ENCODE measurements around the gene HDDC3.
"Not testable (repeated sequence)": the region's sequence is repeated elsewhere in the genome, so short reads cannot be mapped to it uniquely, and the experiment has no call there.

The HDDC3 gene

GRCh38 chr15:90902840-90903732 lies 29.3 kb downstream of the HDDC3 start, which contains the start of gene MAN2A2:
Gene MAN2A2, plus strand, starts transcription at chr15:90903302. Its CDS starts 906 bp downstream, at chr15:90904208.
- H3K9ac ChIP-seq (ENCODE audit: low read length) = peak within 1 kb of the TSS; percentile 84
- H3K9me3 ChIP-seq (ENCODE audit: control insufficient read depth, low read length) = no peaks in the 10 kb centered on the region
- peak within 1 kb of the TSS; percentile 85 for H3K4me3 ChIP-seq (ENCODE audit: low read length)
- peaks cover 18% of the 10 kb centered on the region for H3K4me1 ChIP-seq (ENCODE audit: control insufficient read depth, insufficient read depth, low read length)
- H3K27me3 ChIP-seq (ENCODE audit: control insufficient read depth, insufficient read depth, low read length) = no peaks in the 10 kb centered on the region
- peaks cover 22% of the 10 kb centered on the region for H3K36me3 ChIP-seq (ENCODE audit: control insufficient read depth, insufficient read depth, low read length)

- Histone ChIP-seq H3K27me3 (ENCODE audit: control insufficient read depth, insufficient read depth, low read length) (no peaks in the 10 kb centered on the region), H3K4me1 (ENCODE audit: control insufficient read depth, insufficient read depth, low read length) (peaks cover 18% of the 10 kb centered on the region), H3K9ac (ENCODE audit: low read length) (peak overlapping the region; percentile 84), H3K4me3 (ENCODE audit: low read length) (peak overlapping the region; percentile 85), H3K9me3 (ENCODE audit: control insufficient read depth, low read length) (no peaks in the 10 kb centered on the region), H3K36me3 (ENCODE audit: control insufficient read depth, insufficient read depth, low read length) (peaks cover 22% of the 10 kb centered on the region)
Observed at GRCh38 chr15:90902040-90902839, 30.1 kb downstream of the HDDC3 start.

- peaks cover 15% of the 10 kb centered on the region for H3K36me3 ChIP-seq (ENCODE audit: control insufficient read depth, insufficient read depth, low read length)
- peak overlapping the region; percentile 84 for H3K9ac ChIP-seq (ENCODE audit: low read length)
- no peaks in the 10 kb centered on the region for H3K27me3 ChIP-seq (ENCODE audit: control insufficient read depth, insufficient read depth, low read length)
- peaks cover 18% of the 10 kb centered on the region for H3K4me1 ChIP-seq (ENCODE audit: control insufficient read depth, insufficient read depth, low read length)
- H3K9me3 ChIP-seq (ENCODE audit: control insufficient read depth, low read length) = no peaks in the 10 kb centered on the region
- H3K4me3 ChIP-seq (ENCODE audit: low read length) = peak overlapping the region; percentile 85
Observed at GRCh38 chr15:90901175-90902039, 30.9 kb downstream of the HDDC3 start.

- not testable (repeated sequence) for H3K27me3 ChIP-seq (ENCODE audit: control insufficient read depth, insufficient read depth, low read length); H3K4me3 ChIP-seq (ENCODE audit: low read length); H3K36me3 ChIP-seq (ENCODE audit: control insufficient read depth, insufficient read depth, low read length); H3K4me1 ChIP-seq (ENCODE audit: control insufficient read depth, insufficient read depth, low read length); H3K9me3 ChIP-seq (ENCODE audit: control insufficient read depth, low read length); H3K9ac ChIP-seq (ENCODE audit: low read length)
Observed at GRCh38 chr15:90897131-90897655, 35.2 kb downstream of the HDDC3 start.

- H3K4me1 ChIP-seq (ENCODE audit: control insufficient read depth, insufficient read depth, low read length) = no peaks in the 10 kb centered on the region
- no peaks in the 10 kb centered on the region for H3K36me3 ChIP-seq (ENCODE audit: control insufficient read depth, insufficient read depth, low read length)
- H3K4me3 ChIP-seq (ENCODE audit: low read length) = no peak overlapping the region
- no peak overlapping the region for H3K9ac ChIP-seq (ENCODE audit: low read length)
- no peaks in the 10 kb centered on the region for H3K27me3 ChIP-seq (ENCODE audit: control insufficient read depth, insufficient read depth, low read length)
- H3K9me3 ChIP-seq (ENCODE audit: control insufficient read depth, low read length) = no peaks in the 10 kb centered on the region
Observed at GRCh38 chr15:90895571-90896117, 36.7 kb downstream of the HDDC3 start.

GRCh38 chr15:90893175-90894090 lies 38.9 kb downstream of the HDDC3 start:
- no peak overlapping the region for H3K4me3 ChIP-seq (ENCODE audit: low read length)
- no peak overlapping the region for H3K9ac ChIP-seq (ENCODE audit: low read length)
- H3K9me3 ChIP-seq (ENCODE audit: control insufficient read depth, low read length) = no peaks in the 10 kb centered on the region
- H3K4me1 ChIP-seq (ENCODE audit: control insufficient read depth, insufficient read depth, low read length) = no peaks in the 10 kb centered on the region
- H3K36me3 ChIP-seq (ENCODE audit: control insufficient read depth, insufficient read depth, low read length) = no peaks in the 10 kb centered on the region
- no peaks in the 10 kb centered on the region for H3K27me3 ChIP-seq (ENCODE audit: control insufficient read depth, insufficient read depth, low read length)

- no peaks in the 10 kb centered on the region for H3K36me3 ChIP-seq (ENCODE audit: control insufficient read depth, insufficient read depth, low read length)
- H3K9ac ChIP-seq (ENCODE audit: low read length) = no peak overlapping the region
- no peaks in the 10 kb centered on the region for H3K27me3 ChIP-seq (ENCODE audit: control insufficient read depth, insufficient read depth, low read length)
- H3K9me3 ChIP-seq (ENCODE audit: control insufficient read depth, low read length) = no peaks in the 10 kb centered on the region
- H3K4me3 ChIP-seq (ENCODE audit: low read length) = no peak overlapping the region
- H3K4me1 ChIP-seq (ENCODE audit: control insufficient read depth, insufficient read depth, low read length) = no peaks in the 10 kb centered on the region
Observed at GRCh38 chr15:90892498-90893174, 39.7 kb downstream of the HDDC3 start.

GRCh38 chr15:90892023-90892422 lies 40.3 kb downstream of the HDDC3 start:
- H3K27me3 ChIP-seq (ENCODE audit: control insufficient read depth, insufficient read depth, low read length) = no peaks in the 10 kb centered on the region
- H3K4me1 ChIP-seq (ENCODE audit: control insufficient read depth, insufficient read depth, low read length) = no peaks in the 10 kb centered on the region
- no peak overlapping the region for H3K9ac ChIP-seq (ENCODE audit: low read length)
- H3K4me3 ChIP-seq (ENCODE audit: low read length) = no peak overlapping the region
- H3K9me3 ChIP-seq (ENCODE audit: control insufficient read depth, low read length) = no peaks in the 10 kb centered on the region
- H3K36me3 ChIP-seq (ENCODE audit: control insufficient read depth, insufficient read depth, low read length) = no peaks in the 10 kb centered on the region

- Histone ChIP-seq H3K9me3 (ENCODE audit: control insufficient read depth, low read length) (no peaks in the 10 kb centered on the region), H3K4me3 (ENCODE audit: low read length) (no peak overlapping the region), H3K27me3 (ENCODE audit: control insufficient read depth, insufficient read depth, low read length) (no peaks in the 10 kb centered on the region), H3K9ac (ENCODE audit: low read length) (no peak overlapping the region), H3K36me3 (ENCODE audit: control insufficient read depth, insufficient read depth, low read length) (no peaks in the 10 kb centered on the region), H3K4me1 (ENCODE audit: control insufficient read depth, insufficient read depth, low read length) (no peaks in the 10 kb centered on the region)
Observed at GRCh38 chr15:90891346-90891949, 40.9 kb downstream of the HDDC3 start.

- Histone ChIP-seq H3K36me3 (ENCODE audit: control insufficient read depth, insufficient read depth, low read length) (no peaks in the 10 kb centered on the region), H3K4me1 (ENCODE audit: control insufficient read depth, insufficient read depth, low read length) (peaks cover 5% of the 10 kb centered on the region), H3K9ac (ENCODE audit: low read length) (no peak overlapping the region), H3K9me3 (ENCODE audit: control insufficient read depth, low read length) (no peaks in the 10 kb centered on the region), H3K4me3 (ENCODE audit: low read length) (no peak overlapping the region), H3K27me3 (ENCODE audit: control insufficient read depth, insufficient read depth, low read length) (no peaks in the 10 kb centered on the region)
Observed at GRCh38 chr15:90890839-90891238, 41.5 kb downstream of the HDDC3 start.
